Kidney tubule cell (primary cell): ENCODE measurements around the gene ANXA3.
"Not testable (repeated sequence)": the region's sequence is repeated elsewhere in the genome, so short reads cannot be mapped to it uniquely, and the experiment has no call there.

Experiments
- DNase-seq: peaks from one replicate; pipeline ENCODE4 v3.0.0-alpha.2; 2018; ENCODE audit warnings: low spot score

ANXA3 gene

GRCh38 chr4:78543424-78544125 is 8.0 kb upstream of the ANXA3 start:
- no peak for DNase-seq

GRCh38 chr4:78544678-78545077 is 6.9 kb upstream of the ANXA3 start:
- DNase-seq = no peak

- no peak for DNase-seq
These were observed 6.0 kb upstream of the ANXA3 start for GRCh38 chr4:78545275-78546246.

GRCh38 chr4:78547899-78548298 is 3.7 kb upstream of the ANXA3 start:
- DNase-seq = not testable (repeated sequence)

- DNase-seq = not testable (repeated sequence)
These were observed 2.7 kb upstream of the ANXA3 start for GRCh38 chr4:78548889-78549288.

- DNase-seq = peak; percentile 97
These were observed 946 bp downstream of the ANXA3 start for GRCh38 chr4:78552389-78553042.

GRCh38 chr4:78553043-78553396 is 1.4 kb downstream of the ANXA3 start:
- no peak for DNase-seq

GRCh38 chr4:78553529-78554060 is 2.0 kb downstream of the ANXA3 start:
- no peak for DNase-seq

- no peak for DNase-seq
These were observed 5.1 kb downstream of the ANXA3 start for GRCh38 chr4:78556665-78557064.

- no peak for DNase-seq
These were observed 6.3 kb downstream of the ANXA3 start for GRCh38 chr4:78557841-78558240.

- no peak for DNase-seq
These were observed 6.8 kb downstream of the ANXA3 start for GRCh38 chr4:78558410-78558809.

GRCh38 chr4:78560296-78560963 is 8.9 kb downstream of the ANXA3 start:
- DNase-seq = peak; percentile 77

GRCh38 chr4:78561677-78562076 is 10.1 kb downstream of the ANXA3 start:
- DNase-seq = no peak

- DNase-seq = no peak
These were observed 11.1 kb downstream of the ANXA3 start for GRCh38 chr4:78562687-78563086.

- DNase-seq = peak; percentile 73
These were observed 14.4 kb downstream of the ANXA3 start for GRCh38 chr4:78565971-78566372.

- DNase-seq = no peak
These were observed 15.4 kb downstream of the ANXA3 start for GRCh38 chr4:78566834-78567499.

- no peak for DNase-seq
These were observed 16.0 kb downstream of the ANXA3 start for GRCh38 chr4:78567500-78568060.

GRCh38 chr4:78568640-78569305 is 17.2 kb downstream of the ANXA3 start:
- peak; percentile 32 for DNase-seq

GRCh38 chr4:78569306-78569821 is 17.8 kb downstream of the ANXA3 start:
- peak; percentile 86 for DNase-seq

- no peak for DNase-seq
These were observed 18.5 kb downstream of the ANXA3 start for GRCh38 chr4:78570117-78570516.
